ENCODE results near the gene RAB11FIP3.

GRCh38 chr16:527015-527903, 101.8 kb downstream of the RAB11FIP3 start, which contains the start of gene CAPN15:
- TF ChIP-seq BHLHE40 (IDR thresholded peaks at IDR 0.05; ENCODE audit: low read depth, low read length) (no peak), JUNB (IDR thresholded peaks at IDR 0.05) (no peak), POLR2AphosphoS2 (conservative IDR thresholded peaks at IDR 0.05; ENCODE audit: low read length) (no peak), MAFK (IDR thresholded peaks at IDR 0.05; ENCODE audit: partially characterized antibody) (no peak), PBX3 (IDR thresholded peaks at IDR 0.05) (no peak), RFX5 (IDR thresholded peaks at IDR 0.05) (no peak), KDM1A (IDR thresholded peaks at IDR 0.05; ENCODE audit: low read depth) (no peak)
- TF ChIP-seq, protein P1, sequence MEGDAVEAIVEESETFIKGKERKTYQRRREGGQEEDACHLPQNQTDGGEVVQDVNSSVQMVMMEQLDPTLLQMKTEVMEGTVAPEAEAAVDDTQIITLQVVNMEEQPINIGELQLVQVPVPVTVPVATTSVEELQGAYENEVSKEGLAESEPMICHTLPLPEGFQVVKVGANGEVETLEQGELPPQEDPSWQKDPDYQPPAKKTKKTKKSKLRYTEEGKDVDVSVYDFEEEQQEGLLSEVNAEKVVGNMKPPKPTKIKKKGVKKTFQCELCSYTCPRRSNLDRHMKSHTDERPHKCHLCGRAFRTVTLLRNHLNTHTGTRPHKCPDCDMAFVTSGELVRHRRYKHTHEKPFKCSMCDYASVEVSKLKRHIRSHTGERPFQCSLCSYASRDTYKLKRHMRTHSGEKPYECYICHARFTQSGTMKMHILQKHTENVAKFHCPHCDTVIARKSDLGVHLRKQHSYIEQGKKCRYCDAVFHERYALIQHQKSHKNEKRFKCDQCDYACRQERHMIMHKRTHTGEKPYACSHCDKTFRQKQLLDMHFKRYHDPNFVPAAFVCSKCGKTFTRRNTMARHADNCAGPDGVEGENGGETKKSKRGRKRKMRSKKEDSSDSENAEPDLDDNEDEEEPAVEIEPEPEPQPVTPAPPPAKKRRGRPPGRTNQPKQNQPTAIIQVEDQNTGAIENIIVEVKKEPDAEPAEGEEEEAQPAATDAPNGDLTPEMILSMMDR (IDR thresholded peaks at IDR 0.05) = no peak
- TF ChIP-seq, protein P2, sequence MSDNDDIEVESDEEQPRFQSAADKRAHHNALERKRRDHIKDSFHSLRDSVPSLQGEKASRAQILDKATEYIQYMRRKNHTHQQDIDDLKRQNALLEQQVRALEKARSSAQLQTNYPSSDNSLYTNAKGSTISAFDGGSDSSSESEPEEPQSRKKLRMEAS (IDR thresholded peaks at IDR 0.05) = peak; percentile 65

Data from A549 (cell line).